ENCODE measurements around the gene KLHL4.
A peak's percentile ranks its signal among the peaks of the same experiment; 100 is the strongest.
"Not testable (repeated sequence)": the region's sequence is repeated elsewhere in the genome, so short reads cannot be mapped to it uniquely, and the experiment has no call there.

KLHL4 gene

GRCh38 chrX:87517571-87518141 is at the start of gene KLHL4:
Gene KLHL4, plus strand, starts transcription at chrX:87517802. Its CDS starts 92 bp downstream, at chrX:87517894.
- DNase-seq (ENCODE audit: insufficient read length, low spot score) (no peak), FAIRE-seq (peak; percentile 98)
- no peak for TF ChIP-seq POLR2A (IDR thresholded peaks at IDR 0.05; ENCODE audit: low read depth, low read length)

- FAIRE-seq = no peak
- TF ChIP-seq POLR2A (IDR thresholded peaks at IDR 0.05; ENCODE audit: low read depth, low read length) = no peak
- no peak for DNase-seq (ENCODE audit: insufficient read length, low spot score)
Measured at GRCh38 chrX:87468941-87469340, 48.7 kb upstream of the KLHL4 start.

GRCh38 chrX:87475793-87476192 is 41.8 kb upstream of the KLHL4 start:
- FAIRE-seq (no peak), DNase-seq (ENCODE audit: insufficient read length, low spot score) (no peak)
- no peak for TF ChIP-seq POLR2A (IDR thresholded peaks at IDR 0.05; ENCODE audit: low read depth, low read length)

DNA sequence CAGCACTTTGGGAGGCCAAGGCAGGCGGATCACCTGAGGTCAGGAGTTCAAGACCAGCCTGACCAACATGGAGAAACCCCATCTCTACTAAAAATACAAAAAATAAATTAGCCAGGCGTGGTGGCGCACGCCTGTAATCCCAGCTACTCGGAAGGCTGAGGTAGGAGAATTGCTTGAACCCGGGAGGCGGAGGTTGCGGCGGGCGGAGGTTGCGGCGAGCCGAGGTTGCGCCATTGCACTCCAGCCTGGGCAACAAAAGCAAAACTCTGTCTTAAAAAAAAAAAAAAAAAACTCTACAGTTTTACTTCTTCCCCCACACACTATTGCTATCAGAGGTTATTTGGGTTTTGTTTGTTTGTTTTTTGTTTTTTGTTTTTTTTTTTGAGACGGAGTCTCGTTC is 38.9 kb upstream of the KLHL4 start:
- DNase-seq (ENCODE audit: insufficient read length, low spot score); FAIRE-seq: not testable (repeated sequence)

DNA sequence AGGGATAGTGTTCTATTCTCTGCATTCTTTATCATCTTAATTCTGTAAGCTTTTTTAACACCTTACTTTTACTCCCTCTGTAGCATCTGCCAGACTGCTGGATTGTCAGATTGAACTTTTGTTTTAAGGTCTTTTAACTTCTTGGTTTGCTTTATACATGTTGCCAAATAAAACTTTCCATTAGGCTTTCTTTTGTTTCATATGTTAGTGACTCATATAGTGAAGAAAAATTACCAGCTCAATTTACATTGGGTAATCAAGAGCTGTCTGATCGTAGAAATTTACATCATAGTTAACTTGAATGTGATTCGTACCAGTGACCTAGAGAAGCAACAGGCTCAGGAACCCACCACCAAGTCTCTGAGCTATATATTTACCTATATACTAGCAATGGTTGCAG is 28.5 kb upstream of the KLHL4 start:
- FAIRE-seq (no peak), DNase-seq (ENCODE audit: insufficient read length, low spot score) (no peak)
- TF ChIP-seq POLR2A (IDR thresholded peaks at IDR 0.05; ENCODE audit: low read depth, low read length) = no peak

DNA sequence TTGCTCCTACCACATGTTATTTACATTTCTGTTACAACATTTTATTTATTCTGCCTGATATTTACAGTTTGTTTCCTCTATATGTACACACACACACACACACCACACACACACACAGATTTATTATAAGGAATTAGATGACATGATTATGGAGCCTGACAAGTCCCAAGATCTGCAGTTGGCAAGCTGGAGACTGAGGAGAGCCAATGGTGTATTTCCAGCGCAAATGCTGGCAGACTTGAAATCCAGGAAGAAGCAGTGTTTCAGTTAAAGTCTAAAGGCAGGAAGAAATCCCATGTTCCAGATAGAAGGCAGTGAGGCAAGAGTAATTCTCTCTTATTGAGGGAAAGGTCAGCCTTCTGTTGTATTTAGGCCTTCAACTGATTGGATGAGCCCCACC is 1.8 kb upstream of the KLHL4 start:
- no peak for DNase-seq (ENCODE audit: insufficient read length, low spot score)
- TF ChIP-seq POLR2A (IDR thresholded peaks at IDR 0.05; ENCODE audit: low read depth, low read length) = no peak
- no peak for FAIRE-seq

- no peak for TF ChIP-seq POLR2A (IDR thresholded peaks at IDR 0.05; ENCODE audit: low read depth, low read length)
- DNase-seq (ENCODE audit: insufficient read length, low spot score) (no peak), FAIRE-seq (peak; percentile 53)
Measured at GRCh38 chrX:87516717-87517121, 883 bp upstream of the KLHL4 start.

DNA sequence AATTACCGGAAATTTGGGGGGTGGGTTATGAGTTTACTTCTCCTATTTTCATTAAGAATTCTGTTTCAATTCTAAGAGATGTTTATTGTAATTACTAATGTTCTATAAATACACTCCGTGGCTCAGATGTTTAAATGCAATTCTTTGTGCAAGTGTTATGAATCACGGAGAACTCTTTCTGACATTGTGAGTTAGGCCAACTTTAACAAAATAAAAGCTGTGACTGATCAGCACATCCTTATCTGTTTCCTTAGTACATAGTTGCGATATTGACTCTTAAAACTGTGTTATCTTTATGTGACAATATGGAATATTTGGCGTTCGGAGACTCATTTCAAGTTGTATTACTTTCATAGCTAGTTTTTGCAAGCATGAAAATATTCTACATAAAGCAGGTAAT is 902 bp downstream of the KLHL4 start:
- DNase-seq (ENCODE audit: insufficient read length, low spot score) (no peak), FAIRE-seq (no peak)
- TF ChIP-seq POLR2A (IDR thresholded peaks at IDR 0.05; ENCODE audit: low read depth, low read length) = no peak

- no peak for DNase-seq (ENCODE audit: insufficient read length, low spot score)
- peak; percentile 81 for FAIRE-seq
- TF ChIP-seq POLR2A (IDR thresholded peaks at IDR 0.05; ENCODE audit: low read depth, low read length) = no peak
Measured at GRCh38 chrX:87525771-87526229, 8.2 kb downstream of the KLHL4 start.

- DNase-seq (ENCODE audit: insufficient read length, low spot score) (no peak), FAIRE-seq (no peak)
- TF ChIP-seq POLR2A (IDR thresholded peaks at IDR 0.05; ENCODE audit: low read depth, low read length) = no peak
Measured at GRCh38 chrX:87526281-87526680, 8.7 kb downstream of the KLHL4 start.

DNA sequence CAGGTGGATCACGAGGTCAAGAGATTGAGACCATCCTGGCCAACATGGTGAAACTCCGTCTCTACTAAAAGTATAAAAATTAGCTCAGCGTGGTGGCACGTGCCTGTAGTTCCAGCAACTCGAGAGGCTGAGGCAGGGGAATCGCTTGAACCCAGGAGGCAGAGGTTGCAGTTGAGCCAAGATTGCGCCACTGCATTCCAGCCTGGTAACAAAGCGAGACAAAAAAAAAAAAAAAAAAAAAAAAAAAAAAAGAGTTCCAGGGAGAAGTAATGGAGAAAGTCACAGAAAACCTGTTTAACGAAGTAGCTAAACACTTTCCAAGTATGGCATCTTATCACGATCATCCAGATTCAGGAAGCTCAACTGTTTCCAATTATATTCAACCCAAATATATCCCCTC is 10.9 kb downstream of the KLHL4 start:
- TF ChIP-seq POLR2A (IDR thresholded peaks at IDR 0.05; ENCODE audit: low read depth, low read length) = no peak
- DNase-seq (ENCODE audit: insufficient read length, low spot score) (no peak), FAIRE-seq (no peak)

- no peak for DNase-seq (ENCODE audit: insufficient read length, low spot score)
- FAIRE-seq = no peak
- no peak for TF ChIP-seq POLR2A (IDR thresholded peaks at IDR 0.05; ENCODE audit: low read depth, low read length)
Measured at GRCh38 chrX:87571964-87572363, 54.4 kb downstream of the KLHL4 start.

GRCh38 chrX:87572901-87573300 is 55.3 kb downstream of the KLHL4 start:
- no peak for TF ChIP-seq POLR2A (IDR thresholded peaks at IDR 0.05; ENCODE audit: low read depth, low read length)
- DNase-seq (ENCODE audit: insufficient read length, low spot score) = peak; percentile 0
- FAIRE-seq = no peak

DNA sequence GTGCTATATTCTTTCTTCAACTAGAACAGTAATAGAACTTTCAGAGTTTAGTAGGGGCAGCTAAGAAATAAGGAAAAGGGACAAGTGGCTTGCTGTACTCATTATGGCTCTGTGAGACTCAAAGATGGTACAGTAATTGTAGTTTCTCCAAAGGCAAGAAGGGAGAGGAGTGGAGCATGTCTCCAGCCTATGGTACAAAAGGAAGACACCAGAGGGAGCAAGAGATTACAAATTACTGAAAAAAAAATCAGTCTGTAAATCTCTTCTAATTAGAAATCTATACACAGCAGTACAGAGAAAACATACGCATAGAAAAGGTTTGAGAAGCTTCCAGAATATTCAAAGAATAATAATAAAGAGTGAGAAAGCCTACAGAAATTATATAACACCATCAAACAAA is 61.4 kb downstream of the KLHL4 start:
- no peak for TF ChIP-seq POLR2A (IDR thresholded peaks at IDR 0.05; ENCODE audit: low read depth, low read length)
- no peak for FAIRE-seq
- no peak for DNase-seq (ENCODE audit: insufficient read length, low spot score)

- DNase-seq (ENCODE audit: insufficient read length, low spot score) (no peak), FAIRE-seq (no peak)
- no peak for TF ChIP-seq POLR2A (IDR thresholded peaks at IDR 0.05; ENCODE audit: low read depth, low read length)
Measured at GRCh38 chrX:87580862-87581261, 63.3 kb downstream of the KLHL4 start.

- TF ChIP-seq POLR2A (IDR thresholded peaks at IDR 0.05; ENCODE audit: low read depth, low read length) = no peak
- no peak for FAIRE-seq
Measured at GRCh38 chrX:87582453-87582852, 64.9 kb downstream of the KLHL4 start.

More at GRCh38 chrX:87582453-87582852, 64.9 kb downstream of the KLHL4 start:
- no peak for DNase-seq (ENCODE audit: insufficient read length, low spot score)

All from H54 (cell line).